Stimulated activated CD8-positive, alpha-beta memory T cell treated with anti-CD3 and anti-CD28 coated beads, Interleukin-15, amount 100 ng/mL, for 48 hours (primary cell): ENCODE measurements around the gene GFRA1.
"Not testable (repeated sequence)": the region's sequence is repeated elsewhere in the genome, so short reads cannot be mapped to it uniquely, and the experiment has no call there.

Experiments
- DNase-seq, 2 donors: peaks; one replicate each; pipeline ENCODE4 v3.0.0-alpha.2; 2020; ENCODE audit warnings: low read depth in 2 of 2

Gene GFRA1

GRCh38 chr10:116069856-116070255, 203.2 kb downstream of the GFRA1 start:
- DNase-seq: no peak

- DNase-seq: no peak
Measured at GRCh38 chr10:116067825-116068224, 205.2 kb downstream of the GFRA1 start.

- no peak for DNase-seq
Measured at GRCh38 chr10:116063107-116063506, 209.9 kb downstream of the GFRA1 start.

- no peak for DNase-seq
Measured at GRCh38 chr10:116060864-116061263, 212.1 kb downstream of the GFRA1 start.

- DNase-seq: no peak
Measured at GRCh38 chr10:116059320-116059719, 213.7 kb downstream of the GFRA1 start.

GRCh38 chr10:116056445-116057293, 216.3 kb downstream of the GFRA1 start:
- no peak for DNase-seq

GRCh38 chr10:116055917-116056252, 217.1 kb downstream of the GFRA1 start:
- DNase-seq: no peak

- DNase-seq: no peak
Measured at GRCh38 chr10:116055252-116055916, 217.6 kb downstream of the GFRA1 start.

- DNase-seq: no peak
Measured at GRCh38 chr10:116053910-116054309, 219.1 kb downstream of the GFRA1 start.

GRCh38 chr10:116053009-116053730, 219.8 kb downstream of the GFRA1 start:
- DNase-seq: not testable (repeated sequence)

GRCh38 chr10:116052522-116052921, 220.5 kb downstream of the GFRA1 start:
- not testable (repeated sequence) for DNase-seq

- no peak for DNase-seq
Measured at GRCh38 chr10:116049974-116050304, 223.1 kb downstream of the GFRA1 start.

- no peak for DNase-seq
Measured at GRCh38 chr10:116049158-116049973, 223.6 kb downstream of the GFRA1 start.

- DNase-seq: no peak
Measured at GRCh38 chr10:116045366-116046356, 227.3 kb downstream of the GFRA1 start.

GRCh38 chr10:116044801-116045248, 228.2 kb downstream of the GFRA1 start:
- no peak for DNase-seq

GRCh38 chr10:116043861-116044260, 229.1 kb downstream of the GFRA1 start:
- DNase-seq: no peak

- DNase-seq: no peak
Measured at GRCh38 chr10:116043304-116043703, 229.7 kb downstream of the GFRA1 start.

GRCh38 chr10:116041948-116042347, 231.1 kb downstream of the GFRA1 start:
- DNase-seq: no peak

GRCh38 chr10:116039612-116040011, 233.4 kb downstream of the GFRA1 start:
- no peak for DNase-seq

GRCh38 chr10:116038259-116038658, 234.7 kb downstream of the GFRA1 start:
- DNase-seq: no peak

GRCh38 chr10:116035406-116035805, 237.6 kb downstream of the GFRA1 start:
- DNase-seq: not testable (repeated sequence)
